ENCODE data around the gene LYZL4. TPM values are rescaled to one million over a fixed set of nuclear protein-coding genes. Genes with fewer than 3 reads are reported as not detected.
A peak's percentile ranks its signal among the peaks of the same experiment; 100 is the strongest.

The LYZL4 gene
- total and polyA plus RNA-seq, 2 experiments from 2014 or later: not detected

GRCh38 chr3:42369832-42370231, 40.6 kb downstream of the LYZL4 start:
- WGBS, 2 experiments (ENCODE audit: low coverage in 1 of 2, low lambda C conversion rate in 2 of 2, missing lambda C conversion rate in 2 of 2): 7 to 13% methylated on average over 4 of the region's 4 CpGs
- Histone ChIP-seq H2AFZ (no peak overlapping the region), H3K27ac (no peak overlapping the region), H3K4me2 (ENCODE audit: unreplicated experiment) (no peak overlapping the region), H3K36me3 (ENCODE audit: low read depth) (no peaks in the 10 kb centered on the region), H3K27me3 (replicated peaks; ENCODE audit: insufficient read depth) (peaks cover 19% of the 10 kb centered on the region), H3K79me2 (ENCODE audit: insufficient read depth) (no peaks in the 10 kb centered on the region), H3K9me3 (ENCODE audit: low read depth) (no peaks in the 10 kb centered on the region), H3K9me2 (ENCODE audit: insufficient read depth) (no peaks in the 10 kb centered on the region), H3K9ac (no peak overlapping the region), H3K4me1 (ENCODE audit: insufficient read depth) (no peaks in the 10 kb centered on the region), H3F3A (ENCODE audit: insufficient read depth) (no peaks in the 10 kb centered on the region), H3K4me3 (no peak overlapping the region), H4K20me1 (ENCODE audit: insufficient read depth) (no peaks in the 10 kb centered on the region)
- TF ChIP-seq EZH2phosphoT487 (IDR thresholded peaks at IDR 0.05; ENCODE audit: insufficient read depth, low read depth): no peak
- TF ChIP-seq EZH2 (IDR thresholded peaks at IDR 0.05; ENCODE audit: insufficient read depth, poor library complexity, severe bottlenecking): no peak
- in situ Hi-C loops (cut with MboI): no loop called here
- DNase-seq: no peak

GRCh38 chr3:42369304-42369703, 41.1 kb downstream of the LYZL4 start:
- H4K20me1 ChIP-seq (ENCODE audit: insufficient read depth): no peaks in the 10 kb centered on the region
- TF ChIP-seq EZH2phosphoT487 (IDR thresholded peaks at IDR 0.05; ENCODE audit: insufficient read depth, low read depth) (no peak), EZH2 (IDR thresholded peaks at IDR 0.05; ENCODE audit: insufficient read depth, poor library complexity, severe bottlenecking) (no peak)
- no peak overlapping the region for H3K9ac ChIP-seq
- no peaks in the 10 kb centered on the region for H3K79me2 ChIP-seq (ENCODE audit: insufficient read depth)
- no peak overlapping the region for H3K4me3 ChIP-seq
- H3K9me3 ChIP-seq (ENCODE audit: low read depth): no peaks in the 10 kb centered on the region
- H3K36me3 ChIP-seq (ENCODE audit: low read depth): no peaks in the 10 kb centered on the region
- H2AFZ ChIP-seq: no peak overlapping the region
- WGBS, 2 experiments (ENCODE audit: low coverage in 1 of 2, low lambda C conversion rate in 2 of 2, missing lambda C conversion rate in 2 of 2): 7 to 11% methylated on average over 4 of the region's 4 CpGs
- in situ Hi-C loops (cut with MboI): no loop called here
- H3K4me2 ChIP-seq (ENCODE audit: unreplicated experiment): no peak overlapping the region
- no peak overlapping the region for H3K27ac ChIP-seq
- DNase-seq: peak; percentile 6
- H3F3A ChIP-seq (ENCODE audit: insufficient read depth): no peaks in the 10 kb centered on the region
- H3K27me3 ChIP-seq (replicated peaks; ENCODE audit: insufficient read depth): peaks cover 19% of the 10 kb centered on the region
- no peaks in the 10 kb centered on the region for H3K4me1 ChIP-seq (ENCODE audit: insufficient read depth)
- H3K9me2 ChIP-seq (ENCODE audit: insufficient read depth): no peaks in the 10 kb centered on the region

GRCh38 chr3:42368861-42369260, 41.5 kb downstream of the LYZL4 start:
- no peak overlapping the region for H3K4me2 ChIP-seq (ENCODE audit: unreplicated experiment)
- H3K9me2 ChIP-seq (ENCODE audit: insufficient read depth): no peaks in the 10 kb centered on the region

GRCh38 chr3:42367903-42368302, 42.5 kb downstream of the LYZL4 start:
- H3K27ac ChIP-seq: no peak overlapping the region
- no peaks in the 10 kb centered on the region for H3K36me3 ChIP-seq (ENCODE audit: low read depth)
- H3K9me3 ChIP-seq (ENCODE audit: low read depth): no peaks in the 10 kb centered on the region
- no peaks in the 10 kb centered on the region for H3K9me2 ChIP-seq (ENCODE audit: insufficient read depth)
- no peak overlapping the region for H2AFZ ChIP-seq
- in situ Hi-C loops (cut with MboI): no loop called here
- no peak for TF ChIP-seq EZH2 (IDR thresholded peaks at IDR 0.05; ENCODE audit: insufficient read depth, poor library complexity, severe bottlenecking)
- no peak for TF ChIP-seq EZH2phosphoT487 (IDR thresholded peaks at IDR 0.05; ENCODE audit: insufficient read depth, low read depth)
- H3K9ac ChIP-seq: no peak overlapping the region
- H3K4me1 ChIP-seq (ENCODE audit: insufficient read depth): no peaks in the 10 kb centered on the region
- no peaks in the 10 kb centered on the region for H3F3A ChIP-seq (ENCODE audit: insufficient read depth)
- H3K79me2 ChIP-seq (ENCODE audit: insufficient read depth): no peaks in the 10 kb centered on the region
- DNase-seq: no peak
- H4K20me1 ChIP-seq (ENCODE audit: insufficient read depth): no peaks in the 10 kb centered on the region
- H3K4me2 ChIP-seq (ENCODE audit: unreplicated experiment): no peak overlapping the region
- H3K4me3 ChIP-seq: no peak overlapping the region
- peaks cover 15% of the 10 kb centered on the region for H3K27me3 ChIP-seq (replicated peaks; ENCODE audit: insufficient read depth)
- 15 to 18% methylated on average over 4 of the region's 4 CpGs for WGBS, 2 experiments (ENCODE audit: low coverage in 1 of 2, low lambda C conversion rate in 2 of 2, missing lambda C conversion rate in 2 of 2)

More at GRCh38 chr3:42368861-42369260, 41.5 kb downstream of the LYZL4 start:
- Histone ChIP-seq H3K9ac (no peak overlapping the region), H3K4me1 (ENCODE audit: insufficient read depth) (no peaks in the 10 kb centered on the region), H3K36me3 (ENCODE audit: low read depth) (no peaks in the 10 kb centered on the region), H4K20me1 (ENCODE audit: insufficient read depth) (no peaks in the 10 kb centered on the region), H3F3A (ENCODE audit: insufficient read depth) (no peaks in the 10 kb centered on the region), H3K4me3 (no peak overlapping the region), H3K27me3 (replicated peaks; ENCODE audit: insufficient read depth) (peaks cover 19% of the 10 kb centered on the region), H3K9me3 (ENCODE audit: low read depth) (no peaks in the 10 kb centered on the region), H3K79me2 (ENCODE audit: insufficient read depth) (no peaks in the 10 kb centered on the region), H3K27ac (no peak overlapping the region), H2AFZ (no peak overlapping the region)
- WGBS, 2 experiments (ENCODE audit: low coverage in 1 of 2, low lambda C conversion rate in 2 of 2, missing lambda C conversion rate in 2 of 2): 0 to 6% methylated on average over 1 of the region's 1 CpG
- no peak for TF ChIP-seq EZH2 (IDR thresholded peaks at IDR 0.05; ENCODE audit: insufficient read depth, poor library complexity, severe bottlenecking)
- no peak for DNase-seq
- in situ Hi-C loops (cut with MboI): no loop called here

GRCh38 chr3:42366550-42366949, 43.9 kb downstream of the LYZL4 start:
- Histone ChIP-seq H3K4me1 (ENCODE audit: insufficient read depth) (no peaks in the 10 kb centered on the region), H3K9me2 (ENCODE audit: insufficient read depth) (no peaks in the 10 kb centered on the region), H2AFZ (no peak overlapping the region), H3K4me2 (ENCODE audit: unreplicated experiment) (no peak overlapping the region), H3F3A (ENCODE audit: insufficient read depth) (no peaks in the 10 kb centered on the region), H3K36me3 (ENCODE audit: low read depth) (no peaks in the 10 kb centered on the region), H3K27me3 (replicated peaks; ENCODE audit: insufficient read depth) (peaks cover 9% of the 10 kb centered on the region), H3K79me2 (ENCODE audit: insufficient read depth) (no peaks in the 10 kb centered on the region), H3K9ac (no peak overlapping the region), H4K20me1 (ENCODE audit: insufficient read depth) (no peaks in the 10 kb centered on the region), H3K4me3 (no peak overlapping the region), H3K9me3 (ENCODE audit: low read depth) (no peaks in the 10 kb centered on the region), H3K27ac (no peak overlapping the region)
- no peak for DNase-seq
- in situ Hi-C loops (cut with MboI): no loop called here
- 44 to 55% methylated on average over 3 of the region's 3 CpGs for WGBS, 2 experiments (ENCODE audit: low coverage in 1 of 2, low lambda C conversion rate in 2 of 2, missing lambda C conversion rate in 2 of 2)
- TF ChIP-seq EZH2 (IDR thresholded peaks at IDR 0.05; ENCODE audit: insufficient read depth, poor library complexity, severe bottlenecking) (no peak), EZH2phosphoT487 (IDR thresholded peaks at IDR 0.05; ENCODE audit: insufficient read depth, low read depth) (no peak)
